ENCODE measurements around the gene AEBP1. TPM values are rescaled to one million over a fixed set of nuclear protein-coding genes. Genes with fewer than 3 reads are reported as not detected.

AEBP1 gene
- total and polyA plus RNA-seq, 2 of the 4 experiments (the other 2 are of a cell fraction): 1.1 to 5.7 TPM

GRCh38 chr7:44147026-44147991 lies 43.2 kb downstream of the AEBP1 start (continued):
- TF ChIP-seq RFX5 (IDR thresholded peaks at IDR 0.05; ENCODE audit: low read depth, low read length): no peak

GRCh38 chr7:44148166-44148565 lies 44.0 kb downstream of the AEBP1 start:
- no peak overlapping the region for H3K23ac ChIP-seq (ENCODE audit: low read depth, low read length)
- H2AK9ac ChIP-seq (replicated peaks; ENCODE audit: low read depth, low read length, poor library complexity): no peak overlapping the region
- dilution Hi-C loops (cut with HindIII; ENCODE audit: low sequenced_read_pairs, unreplicated experiment) (no loop called here), in situ Hi-C loops (cut with MboI; ENCODE audit: low sequenced_read_pairs) (no loop called here), intact Hi-C loops (cut with micrococcal nuclease) (no loop called here)
- H4K20me1 ChIP-seq (ENCODE audit: insufficient read depth, low read length): no peaks in the 10 kb centered on the region
- no peak for ATAC-seq (ENCODE audit: low read depth)
- H4K91ac ChIP-seq (ENCODE audit: insufficient read depth, low read depth, low read length): no peak overlapping the region
- 83% methylated on average over 1 of the region's 2 CpGs; no CpG with 5 or more reads in 1 of the 2 experiments for WGBS, 2 experiments (ENCODE audit: extremely low coverage in 2 of 2, insufficient read length in 1 of 2)
- TF ChIP-seq CHD1 (IDR thresholded peaks at IDR 0.05; ENCODE audit: low read depth, low read length): no peak
- no peak for TF ChIP-seq ELK1 (IDR thresholded peaks at IDR 0.05; ENCODE audit: borderline replicate concordance, low read depth, low read length)
- TF ChIP-seq RAD21 (IDR thresholded peaks at IDR 0.05; ENCODE audit: low read length): no peak
- TF ChIP-seq CTCF (conservative IDR thresholded peaks at IDR 0.05; ENCODE audit: low read depth, low read length): no peak
- TF ChIP-seq RCOR1 (IDR thresholded peaks at IDR 0.05; ENCODE audit: insufficient replicate concordance, low read length): no peak
- TF ChIP-seq POLR2A (IDR thresholded peaks at IDR 0.05; ENCODE audit: low read depth, low read length): no peak
- no peak for TF ChIP-seq MAFK (IDR thresholded peaks at IDR 0.05; ENCODE audit: low read depth, low read length)
- TF ChIP-seq RFX5 (IDR thresholded peaks at IDR 0.05; ENCODE audit: low read depth, low read length): no peak
- no peak for TF ChIP-seq SMC3 (IDR thresholded peaks at IDR 0.05; ENCODE audit: low read depth, low read length)
- TF ChIP-seq FOS (IDR thresholded peaks at IDR 0.05; ENCODE audit: low read depth, low read length): no peak
- no peak for TF ChIP-seq MAZ (IDR thresholded peaks at IDR 0.05; ENCODE audit: borderline replicate concordance, low read depth, low read length)
- no peak for TF ChIP-seq MXI1 (IDR thresholded peaks at IDR 0.05; ENCODE audit: borderline replicate concordance, low read depth, low read length)
- no peak overlapping the region for H3K14ac ChIP-seq (replicated peaks; ENCODE audit: low read depth, low read length)
- H2AK5ac ChIP-seq (ENCODE audit: low read depth, low read length): no peak overlapping the region
- H3K4me1 ChIP-seq (ENCODE audit: control insufficient read depth, insufficient read depth, low read length): peaks cover 10% of the 10 kb centered on the region; the same call in 1 of the 2 replicates
- no peak overlapping the region for H3K4me2 ChIP-seq (ENCODE audit: low read depth, low read length)
- no peaks in the 10 kb centered on the region for H3K9me3 ChIP-seq (ENCODE audit: control insufficient read depth, insufficient read depth, low read length)
- H3K27ac ChIP-seq (ENCODE audit: insufficient read depth, low read length): no peak overlapping the region
- H3K4ac ChIP-seq (ENCODE audit: low read depth, low read length): no peak overlapping the region
- peaks cover 3% of the 10 kb centered on the region; the same call in 1 of the 2 replicates for H3K9me1 ChIP-seq (ENCODE audit: insufficient read depth, low read length)
- no peak overlapping the region for H3K18ac ChIP-seq (ENCODE audit: low read depth, low read length)
- ChIA-PET CTCF (no interaction called here), POLR2A (ENCODE audit: unreplicated experiment) (no interaction called here)
- no peak overlapping the region for H3K4me3 ChIP-seq (ENCODE audit: insufficient read depth, low read depth, low read length)
- peaks cover 37% of the 10 kb centered on the region for H3K27me3 ChIP-seq (ENCODE audit: control insufficient read depth, insufficient read depth, low read length)
- H3K56ac ChIP-seq (ENCODE audit: extremely low read depth, insufficient read depth, low read length): no peak overlapping the region
- no peak overlapping the region for H2BK15ac ChIP-seq (ENCODE audit: low read depth, low read length)
- H2BK120ac ChIP-seq (ENCODE audit: low read depth, low read length): no peak overlapping the region
- no peak overlapping the region for H3K9ac ChIP-seq (ENCODE audit: low read depth, low read length)
- H4K5ac ChIP-seq (ENCODE audit: low read depth, low read length): no peak overlapping the region
- no peak for DNase-seq
- H4K8ac ChIP-seq (ENCODE audit: low read depth in 2 of 2, low read length in 2 of 2): no peak overlapping the region
- no peaks in the 10 kb centered on the region for H3K79me1 ChIP-seq (ENCODE audit: low read depth in 1 of 2, low read length in 2 of 2)
- no peaks in the 10 kb centered on the region for H3K36me3 ChIP-seq (ENCODE audit: control insufficient read depth, insufficient read depth, low read length)
- BruUV-seq (replicated peaks): no TSS peak
- no peak overlapping the region for H2BK20ac ChIP-seq (ENCODE audit: low read depth, low read length)
- no peak overlapping the region for H2AFZ ChIP-seq (replicated peaks; ENCODE audit: low read length, poor library complexity)
- no peak overlapping the region for H2BK5ac ChIP-seq (ENCODE audit: low read depth, low read length, poor library complexity, severe bottlenecking)
